Adrenal gland (tissue), 5 donors: ENCODE measurements around the gene LRBA.
"Not testable (repeated sequence)": the region's sequence is repeated elsewhere in the genome, so short reads cannot be mapped to it uniquely, and the experiment has no call there.

Source experiments
- POLR2A ChIP-seq, 2 donors: fragments of 450-650 bp; IDR thresholded peaks; one replicate each; pipeline ENCODE4 v1.6.1; 2017; ENCODE audit warnings: antibody characterized with exemption in 2 of 2, mild to moderate bottlenecking in 2 of 2, moderate library complexity in 1 of 2
- TF ChIP-seq, protein P1 (sequence below), 6 experiments: fragments of 450-650 bp in 4 of 6; fragments of 200-600 bp in 2 of 6; sonication (generic) in 1 of 6; IDR thresholded peaks; 1 replicate in 5 of 6; 2 replicates in 1 of 6; pipeline versions ENCODE4 v1.5.1 to v1.8.0; 2016 to 2021; ENCODE audit warnings: antibody characterized with exemption in 6 of 6, mild to moderate bottlenecking in 2 of 6, moderate library complexity in 1 of 6
- donor health status: DM: no; HTN: no; CAD: no.

- TF ChIP-seq, protein P1, sequence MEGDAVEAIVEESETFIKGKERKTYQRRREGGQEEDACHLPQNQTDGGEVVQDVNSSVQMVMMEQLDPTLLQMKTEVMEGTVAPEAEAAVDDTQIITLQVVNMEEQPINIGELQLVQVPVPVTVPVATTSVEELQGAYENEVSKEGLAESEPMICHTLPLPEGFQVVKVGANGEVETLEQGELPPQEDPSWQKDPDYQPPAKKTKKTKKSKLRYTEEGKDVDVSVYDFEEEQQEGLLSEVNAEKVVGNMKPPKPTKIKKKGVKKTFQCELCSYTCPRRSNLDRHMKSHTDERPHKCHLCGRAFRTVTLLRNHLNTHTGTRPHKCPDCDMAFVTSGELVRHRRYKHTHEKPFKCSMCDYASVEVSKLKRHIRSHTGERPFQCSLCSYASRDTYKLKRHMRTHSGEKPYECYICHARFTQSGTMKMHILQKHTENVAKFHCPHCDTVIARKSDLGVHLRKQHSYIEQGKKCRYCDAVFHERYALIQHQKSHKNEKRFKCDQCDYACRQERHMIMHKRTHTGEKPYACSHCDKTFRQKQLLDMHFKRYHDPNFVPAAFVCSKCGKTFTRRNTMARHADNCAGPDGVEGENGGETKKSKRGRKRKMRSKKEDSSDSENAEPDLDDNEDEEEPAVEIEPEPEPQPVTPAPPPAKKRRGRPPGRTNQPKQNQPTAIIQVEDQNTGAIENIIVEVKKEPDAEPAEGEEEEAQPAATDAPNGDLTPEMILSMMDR (IDR thresholded peaks at IDR 0.05): not testable (repeated sequence)
- TF ChIP-seq POLR2A (IDR thresholded peaks at IDR 0.05): not testable (repeated sequence)
Observed at GRCh38 chr4:150658258-150658657, 356.8 kb downstream of the LRBA start.
